Measurements from ENCODE around the gene ALKBH4. TPM values are rescaled to one million over a fixed set of nuclear protein-coding genes. Genes with fewer than 3 reads are reported as not detected.
"Not testable (repeated sequence)": the region's sequence is repeated elsewhere in the genome, so short reads cannot be mapped to it uniquely, and the experiment has no call there.

ALKBH4 gene
- total RNA-seq, 1 donor from 2014 or later: 25.5 TPM

DNA sequence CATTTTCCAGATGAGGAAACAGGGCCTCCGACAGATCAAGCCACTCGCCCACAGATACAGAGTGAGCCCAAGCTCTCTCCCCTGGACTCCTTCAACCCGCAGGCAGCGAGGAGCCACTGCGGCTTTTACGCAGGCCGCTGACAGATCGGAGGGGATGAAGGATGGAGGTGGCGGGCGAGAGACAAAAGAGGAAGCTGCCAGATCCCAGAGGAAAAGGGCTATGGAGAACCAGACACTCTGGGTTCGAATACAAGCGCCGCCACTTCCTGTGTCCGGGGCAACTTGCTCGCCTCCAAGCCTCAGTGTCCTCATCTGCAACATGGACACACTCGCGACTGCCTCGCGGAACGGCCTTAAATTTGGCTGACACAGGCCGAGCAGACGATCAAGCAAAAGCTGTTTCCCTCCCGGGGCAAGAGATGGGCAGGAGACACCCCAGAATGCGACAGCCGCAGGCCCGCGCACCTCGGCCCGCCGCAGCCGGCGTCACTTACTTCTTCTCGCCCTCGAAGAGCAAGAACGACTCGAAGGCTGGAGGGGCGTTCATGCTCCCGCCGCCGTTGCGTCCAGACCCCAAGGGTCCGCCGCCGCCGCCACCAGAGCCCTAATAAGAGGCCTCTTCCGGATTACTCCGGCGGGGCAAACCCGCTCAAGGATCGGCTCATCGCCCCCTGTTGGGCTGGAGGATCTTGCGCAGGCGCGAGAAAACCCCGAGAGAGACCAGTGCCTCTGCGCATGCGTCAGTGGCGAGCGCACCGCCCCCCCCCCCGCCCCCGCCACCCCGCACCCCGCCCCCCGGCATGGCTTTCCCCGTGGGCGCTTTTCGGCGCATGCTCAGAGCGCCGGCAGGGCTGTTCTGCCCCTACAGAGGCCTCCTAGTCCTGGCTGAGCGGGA, 13.9 kb upstream of the ALKBH4 start, which contains the start of gene POLR2J:
Gene POLR2J, minus strand, starts transcription at position 609 of the 895 bp plus-strand sequence. Its CDS starts 62 bp downstream, at position 547.
- DNase-seq: peak; percentile 76

DNA sequence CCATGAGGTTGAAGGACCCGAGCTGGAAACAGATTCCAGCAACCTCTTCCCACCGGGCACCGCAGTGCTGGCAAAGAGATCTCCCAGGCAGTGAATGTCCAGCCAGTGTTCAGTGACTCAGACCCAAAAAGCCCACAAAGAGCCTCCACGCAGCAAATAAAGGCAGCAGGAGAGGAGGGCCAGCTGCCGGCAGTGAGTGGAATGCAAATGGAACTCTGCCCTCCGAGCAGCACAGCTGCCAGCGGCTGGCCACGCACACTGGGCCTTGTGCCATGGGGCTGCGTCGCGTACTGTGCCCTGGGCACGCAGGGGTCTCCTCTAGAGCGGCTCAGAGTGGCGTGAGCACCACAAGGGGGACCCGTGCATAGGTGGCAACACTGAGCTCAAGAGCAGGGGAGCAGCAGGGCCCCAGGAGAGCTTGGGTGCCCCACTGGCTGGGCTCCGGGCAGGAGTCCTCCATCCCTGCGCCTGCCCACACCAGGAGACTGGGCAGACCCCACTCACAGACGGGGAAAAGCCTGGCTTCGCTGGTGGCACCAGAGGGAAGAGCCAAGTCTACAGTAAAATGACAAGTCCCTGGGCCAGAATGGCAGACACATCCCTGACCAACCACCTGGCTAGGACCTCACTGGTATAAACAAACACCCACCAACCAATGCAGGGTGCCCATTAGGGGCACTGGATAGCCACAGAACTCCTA, 10.2 kb upstream of the ALKBH4 start:
- DNase-seq: not testable (repeated sequence)

DNA sequence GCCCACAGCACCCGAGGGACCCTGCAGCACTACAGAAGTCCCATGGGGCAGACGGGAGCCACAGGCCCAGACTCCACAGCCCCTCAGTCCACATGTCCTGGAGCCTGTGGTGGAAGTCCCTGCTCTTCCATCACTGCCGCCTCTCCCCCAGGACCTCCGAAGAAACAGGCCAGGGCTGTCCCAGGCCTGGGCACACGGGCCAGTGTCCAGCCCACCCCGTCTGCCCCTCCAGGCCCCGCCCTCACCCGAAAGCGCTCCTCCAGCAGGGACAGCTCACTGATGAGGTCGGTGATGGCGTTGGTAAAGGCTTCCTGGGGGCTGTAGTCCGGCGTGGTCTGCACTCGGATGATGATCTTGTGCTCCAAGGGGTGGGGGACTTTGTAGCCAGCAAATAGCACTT, 9.5 kb upstream of the ALKBH4 start:
- DNase-seq: not testable (repeated sequence)

DNA sequence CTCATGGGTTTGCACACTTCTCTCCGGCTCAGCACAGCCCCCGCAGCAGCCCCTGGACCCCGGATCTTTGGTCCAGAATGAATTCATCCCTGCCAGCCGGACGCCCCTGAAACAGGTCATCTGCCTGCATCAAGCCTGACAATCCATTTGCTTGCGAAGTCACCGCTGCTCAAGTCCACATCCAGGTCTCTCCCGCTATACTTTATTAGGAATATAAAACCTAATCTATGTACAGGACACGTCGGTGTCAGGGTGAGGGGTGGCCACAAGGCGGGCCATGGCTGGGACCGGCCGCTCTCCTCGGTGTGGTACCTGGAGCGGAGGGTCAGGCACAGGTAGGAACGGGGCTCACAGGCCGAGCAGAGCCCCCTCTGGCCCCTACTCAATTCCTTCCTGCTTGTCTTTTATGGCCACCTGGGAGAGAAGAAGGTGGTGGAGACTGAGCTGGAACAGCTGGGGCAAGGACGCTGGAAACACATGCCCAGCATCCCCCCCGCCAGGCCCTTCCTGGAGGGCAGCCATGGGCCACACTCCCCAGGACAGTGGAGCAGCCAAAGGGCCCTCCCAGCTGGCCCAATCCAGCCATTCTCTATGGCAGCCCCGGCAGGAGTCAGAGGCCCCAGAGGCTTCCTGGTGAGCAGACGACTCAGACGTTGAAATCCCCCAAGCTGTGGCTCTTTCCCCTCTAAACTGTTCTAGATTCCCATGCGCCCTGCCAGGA, 8.8 kb upstream of the ALKBH4 start:
- DNase-seq: no peak

DNA sequence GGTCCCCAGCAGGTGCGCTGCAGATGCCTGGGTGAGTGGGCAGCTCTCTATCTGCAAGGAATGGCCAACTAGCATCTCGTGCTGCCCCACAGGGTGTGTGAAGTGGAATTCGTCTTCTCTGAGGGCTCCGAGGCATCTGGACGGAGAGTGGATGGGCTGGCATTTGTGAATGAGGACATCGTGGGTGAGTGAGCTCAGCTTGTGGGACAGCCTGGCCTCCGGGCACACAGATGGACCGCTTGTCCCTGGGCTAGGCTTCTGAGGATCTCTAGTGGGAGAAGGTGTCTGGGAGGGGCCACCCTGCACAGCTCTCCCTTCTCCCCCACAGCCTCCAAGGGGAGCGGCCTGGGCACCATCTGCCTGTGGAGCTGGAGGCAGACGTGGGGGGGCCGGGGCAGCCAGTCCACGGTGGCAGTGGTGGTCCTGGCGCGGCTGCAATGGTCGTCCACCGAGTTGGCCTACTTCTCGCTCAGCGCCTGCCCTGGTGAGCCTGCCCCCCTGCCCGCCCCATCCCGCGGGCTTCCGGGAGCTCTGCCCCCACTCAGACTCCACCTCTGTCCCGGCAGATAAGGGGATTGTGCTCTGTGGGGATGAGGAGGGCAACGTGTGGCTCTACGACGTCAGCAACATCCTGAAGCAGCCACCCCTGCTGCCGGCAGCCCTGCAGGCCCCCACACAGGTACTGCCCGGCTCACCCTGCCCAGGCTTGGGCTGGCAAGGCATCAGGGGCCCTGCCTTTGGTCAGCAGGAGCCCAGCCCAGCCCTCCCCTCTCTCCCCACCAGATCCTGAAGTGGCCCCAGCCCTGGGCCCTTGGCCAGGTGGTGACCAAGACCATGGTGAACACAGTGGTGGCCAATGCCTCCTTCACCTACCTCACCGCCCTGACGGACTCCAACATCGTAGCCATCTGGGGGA, 7.7 kb upstream of the ALKBH4 start:
- no peak for DNase-seq

DNA sequence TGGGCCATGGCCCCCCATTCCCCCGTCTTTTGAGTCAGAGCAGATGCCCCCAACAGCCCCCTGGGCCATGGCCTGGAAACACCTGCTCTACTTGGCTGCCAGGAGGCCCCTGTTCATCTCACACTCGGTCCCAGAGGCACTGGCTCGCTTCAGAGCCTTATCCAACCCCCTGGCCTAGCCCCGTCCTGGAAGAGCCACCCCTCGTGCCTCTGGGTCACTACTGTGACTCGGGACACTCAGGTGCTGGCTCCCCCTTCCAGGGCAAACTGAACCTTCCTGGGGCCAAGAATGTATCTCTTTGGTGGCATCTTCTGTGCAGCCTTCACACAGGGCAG, 7.1 kb upstream of the ALKBH4 start:
- DNase-seq: no peak

DNA sequence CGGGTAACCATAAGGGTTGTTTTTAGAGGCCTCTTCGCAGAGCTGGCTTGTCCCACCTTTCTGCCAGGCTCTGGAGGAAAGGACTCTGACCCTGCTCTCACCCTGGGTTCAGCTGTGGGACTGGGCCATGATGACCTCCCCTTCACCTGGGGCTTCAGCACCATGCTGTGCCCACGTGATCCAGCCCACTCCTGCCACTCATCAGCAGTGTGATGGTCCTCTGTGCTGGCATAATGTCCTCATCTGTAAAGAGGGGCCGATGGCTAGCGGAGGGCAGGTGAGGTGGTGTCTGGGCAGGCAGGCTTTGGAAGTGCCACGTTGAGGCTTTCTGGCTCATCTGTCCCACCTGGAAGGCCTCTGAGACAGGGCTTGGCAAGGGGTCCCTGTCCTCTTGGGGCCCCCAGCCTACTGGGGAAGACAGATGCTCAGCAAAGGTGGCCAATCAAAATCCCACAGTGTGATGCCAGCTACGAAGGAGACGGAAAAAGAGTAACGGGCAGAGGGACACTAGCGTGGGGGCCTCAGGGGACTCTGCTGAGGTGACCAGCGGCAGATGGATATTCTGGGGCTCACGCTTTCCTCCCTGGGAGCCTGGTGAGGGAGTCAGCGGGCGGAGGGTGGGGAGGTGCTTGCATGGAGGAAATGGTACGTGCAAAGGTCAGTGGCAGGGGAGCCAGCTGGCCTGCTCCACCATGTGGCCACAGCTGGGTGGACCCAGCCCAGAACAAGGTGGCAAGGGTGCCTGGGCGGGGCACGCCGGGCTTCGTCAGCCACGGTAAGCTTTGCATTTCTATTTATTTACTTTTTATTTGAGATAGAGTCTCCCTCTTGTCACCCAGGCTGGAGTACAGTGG, 5.5 kb upstream of the ALKBH4 start:
- DNase-seq: no peak

DNA sequence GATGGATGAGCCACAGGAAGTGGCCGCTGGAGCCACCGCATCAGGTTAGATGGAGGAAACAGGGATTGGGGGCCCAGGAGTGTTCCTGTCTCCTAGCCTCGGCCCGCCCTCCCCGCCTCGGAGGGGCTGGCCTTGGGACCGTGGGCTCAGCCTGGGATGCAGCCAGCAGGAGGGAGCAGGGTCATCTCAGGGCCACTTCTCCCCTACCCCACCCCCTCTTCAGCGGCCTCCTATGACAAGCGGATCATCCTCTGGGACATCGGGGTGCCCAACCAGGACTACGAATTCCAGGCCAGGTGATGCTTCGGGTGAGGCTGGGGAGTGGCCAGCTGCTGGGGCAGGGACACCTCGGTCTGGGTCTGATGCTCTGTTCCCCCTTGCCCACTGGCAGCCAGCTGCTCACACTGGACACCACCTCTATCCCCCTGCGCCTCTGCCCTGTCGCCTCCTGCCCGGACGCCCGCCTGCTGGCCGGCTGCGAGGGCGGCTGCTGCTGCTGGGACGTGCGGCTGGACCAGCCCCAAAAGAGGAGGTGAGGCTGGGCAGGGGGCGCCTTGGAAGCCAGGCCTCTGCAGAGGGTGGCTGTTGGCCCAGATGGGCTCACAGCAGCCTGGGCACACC, 4.8 kb upstream of the ALKBH4 start:
- no peak for DNase-seq

DNA sequence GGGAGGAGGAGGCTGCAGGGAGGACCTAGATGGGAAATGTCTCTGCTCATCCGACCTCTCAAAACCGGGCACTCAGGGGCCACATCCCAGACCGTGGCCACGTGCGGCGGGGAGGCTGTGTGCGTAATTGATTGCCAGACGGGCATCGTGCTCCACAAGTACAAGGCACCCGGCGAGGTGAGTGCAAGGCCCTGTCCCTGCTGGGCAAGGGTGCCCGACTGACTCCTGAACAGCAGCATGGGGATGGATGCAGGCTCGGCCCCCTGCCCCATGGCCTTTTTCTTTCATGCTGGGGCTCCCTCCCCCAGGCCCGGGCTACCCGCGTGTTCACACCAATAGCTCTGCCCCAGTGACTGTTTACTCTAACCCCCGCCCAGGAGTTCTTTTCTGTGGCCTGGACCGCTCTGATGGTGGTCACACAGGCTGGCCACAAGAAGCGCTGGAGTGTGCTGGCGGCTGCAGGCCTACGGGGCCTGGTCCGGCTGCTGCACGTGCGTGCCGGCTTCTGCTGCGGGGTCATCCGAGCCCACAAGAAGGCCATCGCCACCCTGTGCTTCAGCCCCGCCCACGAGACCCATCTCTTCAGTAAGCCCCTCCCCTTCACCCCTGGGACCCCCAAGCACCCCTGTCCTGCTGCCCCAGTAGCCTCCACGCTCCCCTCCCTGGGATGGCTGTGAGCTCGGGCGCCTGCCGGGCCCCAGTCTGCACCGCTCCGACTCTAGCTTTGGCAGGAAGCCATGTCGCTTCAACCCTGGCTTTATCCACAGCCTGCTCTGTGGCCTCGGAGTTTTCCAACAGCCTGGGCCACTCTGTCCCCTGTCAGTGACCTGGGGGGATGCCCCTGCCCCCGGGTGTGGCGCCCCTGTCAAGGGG, 4.1 kb upstream of the ALKBH4 start:
- no peak for DNase-seq

DNA sequence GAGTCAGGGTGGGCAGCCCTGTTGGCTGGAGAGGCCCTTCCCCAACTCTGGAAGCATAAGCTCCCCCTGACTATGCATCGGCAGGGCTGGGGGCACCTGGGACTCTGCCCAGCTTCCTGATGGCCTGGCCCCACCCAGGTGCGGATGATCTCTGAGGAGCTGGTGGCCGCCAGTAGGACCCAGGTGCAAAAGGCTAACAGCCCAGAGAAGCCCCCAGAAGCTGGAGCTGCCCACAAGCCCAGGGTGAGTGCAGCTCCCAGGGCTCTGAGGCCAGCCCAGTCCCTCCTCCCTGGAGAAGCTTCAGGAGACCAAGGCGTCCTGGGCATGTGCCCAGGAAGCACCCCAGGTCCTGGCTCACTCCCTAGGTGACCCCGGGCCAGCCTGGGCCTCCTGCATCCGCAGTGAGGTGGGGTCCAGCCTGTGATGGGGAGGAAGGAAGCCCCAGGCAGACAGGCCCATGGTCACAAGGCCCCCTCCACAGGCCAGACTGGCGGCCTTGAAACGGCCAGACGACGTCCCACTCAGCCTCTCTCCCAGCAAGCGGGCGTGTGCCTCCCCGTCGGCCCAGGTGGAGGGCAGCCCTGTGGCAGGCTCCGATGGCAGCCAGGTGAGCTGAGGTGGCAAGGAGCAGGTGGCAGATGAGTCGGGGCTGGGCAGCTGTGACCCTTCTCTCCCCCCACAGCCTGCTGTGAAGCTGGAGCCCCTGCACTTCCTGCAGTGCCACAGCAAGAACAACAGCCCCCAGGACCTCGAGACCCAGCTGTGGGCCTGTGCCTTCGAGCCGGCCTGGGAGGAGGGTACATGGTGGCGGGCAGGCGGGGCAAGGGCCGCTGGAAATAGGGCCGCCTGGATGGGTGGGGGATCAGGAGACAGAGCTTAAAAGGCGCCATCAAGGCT, 3.2 kb upstream of the ALKBH4 start:
- no peak for DNase-seq

DNA sequence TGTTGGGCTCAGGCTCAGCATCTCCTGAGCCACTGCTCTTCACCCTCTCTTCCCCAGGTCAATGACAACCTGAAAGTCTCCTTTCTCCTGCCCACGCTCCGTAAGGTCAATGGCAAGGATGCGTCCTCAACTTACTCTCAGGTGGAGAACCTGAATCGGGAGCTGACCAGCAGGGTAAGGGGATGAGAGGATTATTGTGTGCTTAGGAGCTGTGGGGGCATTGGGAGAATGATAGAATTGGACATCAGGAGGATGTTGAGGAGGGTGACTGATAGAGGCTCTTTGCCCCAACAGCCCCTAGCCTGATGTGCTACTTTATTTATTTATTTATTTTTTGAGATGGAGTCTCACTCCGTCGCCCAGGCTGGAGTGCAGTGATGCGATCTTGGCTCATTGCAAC, 1.4 kb upstream of the ALKBH4 start:
- DNase-seq: no peak

DNA sequence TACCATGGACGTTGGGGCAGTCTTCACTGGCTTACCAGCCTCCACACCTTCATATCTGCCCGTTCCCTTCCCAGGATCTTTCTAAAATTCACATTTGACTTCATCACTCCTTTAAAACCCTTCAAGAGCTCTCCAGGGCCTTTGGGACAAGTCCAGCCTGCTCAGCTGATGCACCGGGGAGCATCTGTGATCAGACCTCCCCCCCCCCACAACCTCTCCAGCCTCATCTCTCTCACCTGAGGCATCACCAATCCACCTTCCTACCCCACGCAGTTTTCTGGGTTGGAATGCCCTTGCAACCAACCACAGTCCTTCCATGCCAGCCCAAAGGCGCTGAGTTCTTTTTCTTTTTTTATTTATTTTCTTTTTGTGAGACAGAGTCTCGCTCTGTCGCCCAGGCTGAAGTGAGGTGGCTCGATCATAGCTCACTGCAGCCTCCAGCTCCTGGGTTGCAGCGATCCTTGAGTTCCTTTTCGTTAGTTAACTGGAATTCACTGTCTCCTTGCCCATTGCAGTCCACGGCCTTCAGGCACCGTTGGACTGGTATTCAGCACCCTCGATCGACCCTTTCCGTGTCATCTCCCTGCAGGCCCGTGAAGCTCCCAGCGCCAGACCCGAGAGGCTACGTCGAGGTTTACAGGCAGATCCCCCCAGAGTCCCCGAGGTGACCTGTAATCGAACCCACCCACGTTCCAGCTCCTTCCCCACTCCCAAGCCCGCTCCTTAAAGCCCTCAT, 654 bp downstream of the ALKBH4 start:
- peak; percentile 22 for DNase-seq

DNA sequence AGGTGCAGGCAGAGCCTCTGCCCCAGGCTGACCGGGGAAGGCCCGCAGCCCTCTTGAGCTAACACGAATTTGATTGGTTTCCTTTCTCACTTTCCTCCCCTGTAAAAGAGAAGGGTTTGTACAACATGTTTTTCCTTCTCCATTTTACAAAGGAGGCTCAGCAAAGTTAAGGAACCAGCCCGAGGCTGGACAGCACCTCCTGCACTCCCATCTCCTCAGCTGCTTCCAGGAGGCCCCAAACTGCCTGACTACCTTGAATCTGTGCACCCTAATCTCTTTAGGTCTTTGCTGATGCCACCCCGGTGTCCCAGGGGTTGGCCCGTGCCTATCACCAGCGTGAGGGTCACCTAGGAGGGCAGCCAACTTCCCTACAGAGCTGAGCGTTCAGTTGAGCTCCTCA, 4.2 kb downstream of the ALKBH4 start:
- no peak for DNase-seq

DNA sequence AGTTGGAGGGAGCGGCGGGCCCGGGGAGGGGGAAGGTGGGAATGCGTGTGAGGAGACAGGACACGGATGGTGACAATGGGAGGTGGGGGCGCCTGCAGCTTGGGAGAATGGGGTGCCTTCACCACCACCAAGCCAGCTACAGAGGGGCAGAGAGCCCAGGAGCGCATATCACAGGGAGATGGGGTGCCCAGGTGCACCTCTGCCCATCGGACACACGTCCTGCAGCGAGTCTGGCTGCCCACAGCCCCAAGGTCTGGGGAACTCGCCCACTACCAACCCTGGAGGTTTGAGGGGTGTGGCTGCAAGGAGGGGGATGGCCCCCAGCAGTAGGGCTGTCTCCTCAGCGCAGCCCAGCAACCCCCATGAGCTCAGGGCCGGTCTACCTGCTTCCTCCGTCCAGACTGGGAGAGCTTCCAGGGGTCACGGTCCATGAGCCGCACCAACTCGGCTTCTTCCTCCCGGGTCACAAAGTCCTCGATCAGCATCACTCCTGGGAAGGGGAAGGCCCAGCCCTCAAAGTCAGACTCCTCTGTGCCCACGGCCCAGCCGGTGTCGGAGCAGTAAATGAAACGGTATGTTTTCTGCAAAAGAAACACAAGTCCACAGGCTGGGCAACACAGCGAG, 5.3 kb downstream of the ALKBH4 start:
- DNase-seq: no peak

DNA sequence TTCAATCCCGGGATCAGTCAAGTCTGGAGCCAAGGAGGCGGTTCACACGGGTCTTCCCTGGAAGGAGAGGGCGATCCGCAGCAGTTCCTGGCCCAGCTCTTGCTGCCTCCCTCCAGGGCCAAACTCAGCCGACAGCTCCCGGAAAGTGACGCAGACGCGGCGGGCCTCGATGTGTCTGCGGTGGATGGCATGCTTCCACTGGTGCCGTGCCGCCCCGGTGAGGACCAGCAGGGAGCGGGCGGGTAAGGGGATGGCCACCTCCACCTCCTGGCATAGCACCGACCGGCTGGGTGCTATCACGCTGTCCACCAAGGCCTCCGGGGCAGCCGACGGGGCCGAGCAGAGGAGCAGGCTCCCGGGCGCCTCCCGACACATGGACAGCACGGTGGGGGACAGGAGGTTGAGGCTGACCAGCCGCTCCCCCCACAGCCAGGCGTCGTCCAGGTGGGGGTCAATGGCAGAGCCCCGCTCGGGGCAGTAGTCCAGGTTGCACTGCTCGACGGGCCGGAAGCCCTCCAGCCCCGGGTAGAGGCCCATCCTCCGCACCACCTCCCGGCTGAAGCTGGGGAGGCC, 7.2 kb downstream of the ALKBH4 start:
- no peak for DNase-seq

DNA sequence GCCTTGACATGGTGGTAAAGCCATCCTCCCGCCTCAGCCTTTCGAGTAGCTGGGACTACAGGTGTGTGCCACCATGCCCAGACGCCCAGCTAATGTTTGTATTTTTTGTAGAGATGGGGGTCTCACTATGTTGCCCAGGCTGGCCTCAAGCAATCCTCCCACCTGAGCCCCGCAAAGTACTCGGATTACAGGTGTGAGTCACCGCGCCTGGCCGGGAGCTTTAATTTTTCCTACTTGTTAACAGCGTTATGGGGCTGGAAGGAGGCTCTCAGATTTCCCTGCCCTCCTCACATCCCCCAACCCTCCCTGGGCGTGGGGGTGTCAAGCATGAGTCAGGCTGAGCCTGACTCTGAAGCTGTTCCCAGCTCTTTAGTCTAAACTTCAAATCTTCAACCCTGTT, 8.3 kb downstream of the ALKBH4 start:
- DNase-seq: no peak

DNA sequence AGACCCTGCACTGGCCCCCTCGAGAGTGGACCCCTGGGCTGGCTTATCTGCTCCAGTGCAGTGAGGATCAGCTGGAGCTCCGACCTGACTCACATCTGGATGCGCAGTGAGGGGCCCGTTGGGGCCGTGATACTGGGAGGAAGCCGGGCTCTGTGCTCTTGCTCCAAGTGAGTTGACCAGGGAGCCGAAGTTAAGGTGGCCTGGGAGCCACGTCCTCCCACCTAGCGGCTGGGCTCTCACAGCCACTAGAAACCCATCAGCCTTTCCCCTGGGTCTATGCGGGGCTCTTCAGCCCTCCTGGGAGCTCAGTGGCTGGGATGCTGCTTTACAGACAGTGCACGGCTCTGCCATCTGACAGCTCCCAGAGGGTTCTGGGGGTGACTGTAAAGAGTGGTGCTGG, 9.1 kb downstream of the ALKBH4 start:
- DNase-seq: no peak
